ENCODE measurements around the gene SMIM32.
A peak's percentile ranks its signal among the peaks of the same experiment; 100 is the strongest.

The SMIM32 gene

GRCh38 chr5:136221340-136221739 lies 28.4 kb upstream of the SMIM32 start:
- DNase-seq (ENCODE audit: low read depth), result no peak
- TF ChIP-seq CTCF (conservative IDR thresholded peaks at IDR 0.05; ENCODE audit: control insufficient read depth, insufficient read depth, low read depth, low read length), result no peak
- no peak overlapping the region for H3K4me3 ChIP-seq (ENCODE audit: control insufficient read depth, low read depth, low read length)

GRCh38 chr5:136216230-136216629 lies 23.3 kb upstream of the SMIM32 start:
- no peak for DNase-seq (ENCODE audit: low read depth)
- TF ChIP-seq CTCF (conservative IDR thresholded peaks at IDR 0.05; ENCODE audit: control insufficient read depth, insufficient read depth, low read depth, low read length), result no peak
- H3K4me3 ChIP-seq (ENCODE audit: control insufficient read depth, low read depth, low read length), result no peak overlapping the region

- no peak for TF ChIP-seq CTCF (conservative IDR thresholded peaks at IDR 0.05; ENCODE audit: control insufficient read depth, insufficient read depth, low read depth, low read length)
- H3K4me3 ChIP-seq (ENCODE audit: control insufficient read depth, low read depth, low read length), result no peak overlapping the region
- DNase-seq (ENCODE audit: low read depth), result no peak
These were observed 22.9 kb upstream of the SMIM32 start for GRCh38 chr5:136215812-136216211.

- TF ChIP-seq CTCF (conservative IDR thresholded peaks at IDR 0.05; ENCODE audit: control insufficient read depth, insufficient read depth, low read depth, low read length), result no peak
- no peak overlapping the region for H3K4me3 ChIP-seq (ENCODE audit: control insufficient read depth, low read depth, low read length)
- peak; percentile 56 for DNase-seq (ENCODE audit: low read depth)
These were observed 21.0 kb upstream of the SMIM32 start for GRCh38 chr5:136213919-136214493.

- DNase-seq (ENCODE audit: low read depth), result peak; percentile 54
- TF ChIP-seq CTCF (conservative IDR thresholded peaks at IDR 0.05; ENCODE audit: control insufficient read depth, insufficient read depth, low read depth, low read length), result peak; percentile 90
- no peak overlapping the region for H3K4me3 ChIP-seq (ENCODE audit: control insufficient read depth, low read depth, low read length)
These were observed 19.3 kb upstream of the SMIM32 start for GRCh38 chr5:136212252-136212721.

GRCh38 chr5:136211282-136212040 lies 18.5 kb upstream of the SMIM32 start:
- H3K4me3 ChIP-seq (ENCODE audit: control insufficient read depth, low read depth, low read length), result no peak overlapping the region
- TF ChIP-seq CTCF (conservative IDR thresholded peaks at IDR 0.05; ENCODE audit: control insufficient read depth, insufficient read depth, low read depth, low read length), result no peak
- no peak for DNase-seq (ENCODE audit: low read depth)
